Coronary artery (tissue), 2 donors: ENCODE measurements around the gene MSI2.
A peak's percentile ranks its signal among the peaks of the same experiment; 100 is the strongest.

Experiments used
- DNase-seq: peaks from one replicate; pipeline ENCODE4 v3.0.0-alpha.2; 2017; ENCODE audit warnings: low spot score
- H3K27ac ChIP-seq, 2 donors: fragments of 200-600 bp; sonication (generic); one replicate each; pipeline ENCODE4 v1.5.1; 2016 to 2019
- H3K4me3 ChIP-seq: fragments of 200-600 bp; sonication (generic); 2 replicates; pipeline ENCODE4 v1.5.1; 2016; ENCODE audit warnings: mild to moderate bottlenecking, moderate library complexity
- CTCF ChIP-seq: fragments of 200-600 bp; sonication (generic); IDR thresholded peaks from one replicate; pipeline ENCODE4 v1.5.1; 2019; ENCODE audit warnings: antibody characterized with exemption

MSI2 gene

GRCh38 chr17:57288773-57289121 is 32.4 kb downstream of the MSI2 start:
- no peak for TF ChIP-seq CTCF
- Histone ChIP-seq H3K27ac (peak overlapping the region in 1 of 2 donors; percentile 45), H3K4me3 (no peak overlapping the region)
- DNase-seq: no peak

DNA sequence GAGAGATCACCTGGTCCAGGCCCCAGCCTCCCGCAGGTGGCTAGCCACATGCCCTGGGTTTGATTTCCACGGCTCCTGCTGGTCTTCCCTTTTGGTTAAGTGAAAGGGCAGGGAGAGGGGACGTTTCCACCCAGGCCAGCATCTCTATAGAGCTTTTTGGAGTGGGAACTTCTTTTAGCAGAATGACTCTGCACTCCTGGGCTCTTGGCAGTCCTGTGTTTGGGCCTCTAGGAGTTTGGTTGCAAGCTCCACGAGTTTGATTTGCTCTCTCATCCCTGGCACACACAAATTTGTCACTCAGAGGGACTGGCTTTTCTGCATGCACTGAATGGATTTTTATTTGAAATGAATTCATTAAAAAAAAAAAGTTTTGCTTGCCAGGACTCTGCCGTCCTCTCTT is 32.8 kb downstream of the MSI2 start:
- no peak overlapping the region for H3K4me3 ChIP-seq

DNA sequence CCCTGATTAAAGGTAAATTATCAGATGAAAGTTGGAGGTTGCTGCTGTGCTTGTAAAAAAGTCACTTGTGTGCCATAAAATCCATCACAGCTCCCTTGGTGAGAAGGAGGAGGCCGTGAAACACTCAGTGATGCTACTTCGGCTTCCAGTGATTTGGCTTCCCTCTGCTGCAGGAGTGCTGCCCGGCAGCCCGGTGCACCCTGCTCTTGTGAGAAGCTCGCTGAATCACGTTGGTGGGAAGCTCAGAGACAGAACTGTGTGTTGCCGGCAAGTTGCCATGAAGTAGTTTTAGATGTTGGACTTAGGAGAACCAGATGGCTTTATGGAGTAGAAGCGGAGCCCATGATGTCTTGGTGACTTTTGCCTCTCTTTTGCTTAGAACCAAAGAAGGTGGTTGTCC is 33.3 kb downstream of the MSI2 start:
- H3K4me3 ChIP-seq: no peak overlapping the region
- no peak for DNase-seq
- TF ChIP-seq CTCF: no peak
- H3K27ac ChIP-seq: peak overlapping the region in 1 of 2 donors; percentile 11

More for the DNA sequence above, 32.8 kb downstream of the MSI2 start:
- peak overlapping the region in 1 of 2 donors; percentile 45 for H3K27ac ChIP-seq
- no peak for DNase-seq
- no peak for TF ChIP-seq CTCF

GRCh38 chr17:57290981-57291380 is 34.7 kb downstream of the MSI2 start:
- no peak overlapping the region for H3K4me3 ChIP-seq
- H3K27ac ChIP-seq: no peak overlapping the region
- DNase-seq: no peak
- no peak for TF ChIP-seq CTCF

GRCh38 chr17:57292091-57292490 is 35.8 kb downstream of the MSI2 start:
- Histone ChIP-seq H3K4me3 (no peak overlapping the region), H3K27ac (no peak overlapping the region)
- no peak for TF ChIP-seq CTCF
- DNase-seq: no peak

- no peak for DNase-seq
- Histone ChIP-seq H3K4me3 (no peak overlapping the region), H3K27ac (no peak overlapping the region)
- TF ChIP-seq CTCF: no peak
Observed at GRCh38 chr17:57293077-57293476, 36.8 kb downstream of the MSI2 start.

DNA sequence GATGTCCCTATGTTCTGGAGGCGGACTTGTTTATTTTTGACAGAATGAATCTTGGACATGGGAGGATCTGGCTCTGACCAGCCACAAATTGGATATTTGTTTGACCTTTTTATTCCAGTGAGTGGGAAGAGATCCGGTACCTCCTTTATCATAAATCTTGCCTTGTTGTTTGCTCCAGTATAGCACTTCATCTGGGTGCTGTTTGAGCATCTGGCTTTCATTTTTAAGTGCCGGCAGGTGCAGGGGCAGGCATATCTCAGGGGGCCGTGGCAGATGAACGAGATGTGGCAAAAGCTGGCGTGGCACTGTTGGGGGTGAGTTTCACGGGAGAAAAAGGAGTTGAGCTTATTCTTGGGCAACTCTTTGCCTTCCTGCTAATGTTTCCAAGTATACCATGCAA is 37.8 kb downstream of the MSI2 start:
- DNase-seq: no peak
- TF ChIP-seq CTCF: no peak
- no peak overlapping the region for H3K27ac ChIP-seq
- H3K4me3 ChIP-seq: no peak overlapping the region
